Chondrocyte (in vitro differentiated cells): ENCODE data around the gene RANBP10. TPM values are rescaled to one million over a fixed set of nuclear protein-coding genes. Genes with fewer than 3 reads are reported as not detected.

Source experiments
- DNase-seq: peaks from one replicate; pipeline ENCODE4 v3.0.0; 2021; ENCODE audit warnings: mixed read lengths, low spot score
- H3K27ac Mint-ChIP-seq: one replicate; pipeline ENCODE4 v1.8.0; 2021; ENCODE audit warnings: mild to moderate bottlenecking, moderate library complexity, mixed read lengths; ENCODE audit not compliant: unreplicated experiment
- H3K27me3 Mint-ChIP-seq: 2 replicates; pipeline ENCODE4 v1.8.0; 2021; ENCODE audit warnings: low read depth, mixed read lengths
- H3K36me3 Mint-ChIP-seq: 2 replicates; pipeline ENCODE4 v1.8.0; 2021; ENCODE audit warnings: low read depth, mixed read lengths
- H3K4me1 Mint-ChIP-seq: 2 replicates; pipeline ENCODE4 v1.8.0; 2021; ENCODE audit warnings: low read depth, mild to moderate bottlenecking, mixed read lengths
- H3K4me3 Mint-ChIP-seq: one replicate; pipeline ENCODE4 v1.8.0; 2021; ENCODE audit warnings: mild to moderate bottlenecking, moderate library complexity, mixed read lengths; ENCODE audit not compliant: unreplicated experiment
- H3K9me3 Mint-ChIP-seq: 2 replicates; pipeline ENCODE4 v1.8.0; 2021; ENCODE audit warnings: low read depth, mixed read lengths
- CTCF ChIP-seq: fragments of 200-600 bp; sonication (generic); IDR thresholded peaks from 2 replicates; pipeline ENCODE4 v1.5.0; 2021; ENCODE audit warnings: antibody characterized with exemption, mild to moderate bottlenecking, moderate library complexity
- total RNA-seq: library from RNA; stranded (reverse); gene quantifications from 3 replicates; pipeline ENCODE4 v1.2.1, GENCODE V29; 2021

The RANBP10 gene
- total RNA-seq, 1 donor from 2014 or later, result 14.4 TPM

GRCh38 chr16:67825119-67825518, 18.8 kb upstream of the RANBP10 start:
- no peaks in the 10 kb centered on the region for H3K4me1 Mint-ChIP-seq
- no peak for DNase-seq
- H3K27ac Mint-ChIP-seq, result no peak overlapping the region

GRCh38 chr16:67822511-67822910, 16.2 kb upstream of the RANBP10 start:
- H3K36me3 Mint-ChIP-seq, result peaks cover 4% of the 10 kb centered on the region
- no peaks in the 10 kb centered on the region for H3K4me1 Mint-ChIP-seq

More at GRCh38 chr16:67825119-67825518, 18.8 kb upstream of the RANBP10 start:
- no peak for TF ChIP-seq CTCF
- peaks cover 11% of the 10 kb centered on the region for H3K36me3 Mint-ChIP-seq
- H3K4me3 Mint-ChIP-seq, result no peak overlapping the region
- H3K9me3 Mint-ChIP-seq, result no peaks in the 10 kb centered on the region
- H3K27me3 Mint-ChIP-seq, result no peaks in the 10 kb centered on the region

GRCh38 chr16:67820608-67821259, 14.4 kb upstream of the RANBP10 start:
- DNase-seq, result no peak
- H3K36me3 Mint-ChIP-seq, result peaks cover 3% of the 10 kb centered on the region

More at GRCh38 chr16:67822511-67822910, 16.2 kb upstream of the RANBP10 start:
- no peak for DNase-seq
- Mint-ChIP-seq H3K9me3 (no peaks in the 10 kb centered on the region), H3K27ac (no peak overlapping the region), H3K27me3 (no peaks in the 10 kb centered on the region), H3K4me3 (no peak overlapping the region)
- TF ChIP-seq CTCF, result no peak

GRCh38 chr16:67814567-67814966, 8.2 kb upstream of the RANBP10 start:
- H3K27me3 Mint-ChIP-seq, result no peaks in the 10 kb centered on the region
- TF ChIP-seq CTCF, result no peak
- H3K4me3 Mint-ChIP-seq, result no peak overlapping the region
- no peaks in the 10 kb centered on the region for H3K9me3 Mint-ChIP-seq
- no peak overlapping the region for H3K27ac Mint-ChIP-seq
- H3K36me3 Mint-ChIP-seq, result no peaks in the 10 kb centered on the region
- peaks cover 2% of the 10 kb centered on the region for H3K4me1 Mint-ChIP-seq
- DNase-seq, result no peak

More at GRCh38 chr16:67820608-67821259, 14.4 kb upstream of the RANBP10 start:
- H3K4me3 Mint-ChIP-seq, result no peak overlapping the region
- no peak for TF ChIP-seq CTCF
- no peaks in the 10 kb centered on the region for H3K27me3 Mint-ChIP-seq
- H3K9me3 Mint-ChIP-seq, result no peaks in the 10 kb centered on the region
- no peak overlapping the region for H3K27ac Mint-ChIP-seq
- peaks cover 2% of the 10 kb centered on the region for H3K4me1 Mint-ChIP-seq

- Mint-ChIP-seq H3K27me3 (no peaks in the 10 kb centered on the region), H3K9me3 (no peaks in the 10 kb centered on the region), H3K27ac (no peak overlapping the region), H3K4me3 (no peak overlapping the region), H3K4me1 (peaks cover 9% of the 10 kb centered on the region), H3K36me3 (no peaks in the 10 kb centered on the region)
- TF ChIP-seq CTCF, result no peak
- DNase-seq, result no peak
Observed at GRCh38 chr16:67811899-67812298, 5.5 kb upstream of the RANBP10 start.
